RCC 7860 (cell line): Measurements from ENCODE around the gene DNAH10.

ENCODE experiments used
- DNase-seq: peaks from one replicate; pipeline ENCODE4 v3.0.0-alpha.2; 2015; ENCODE audit warnings: low spot score
- FAIRE-seq: peaks from 2 replicates; lab custom pipeline; 2012; peaks lifted over from hg19 to GRCh38; lab: Jason Lieb, UNC

The DNAH10 gene

GRCh38 chr12:123840765-123841425, 78.8 kb downstream of the DNAH10 start:
- no peak for DNase-seq
- FAIRE-seq, result no peak

GRCh38 chr12:123843912-123844748, 82.0 kb downstream of the DNAH10 start:
- FAIRE-seq, result no peak
- no peak for DNase-seq

GRCh38 chr12:123845881-123846280, 83.8 kb downstream of the DNAH10 start:
- no peak for FAIRE-seq
- DNase-seq, result no peak

- DNase-seq (no peak), FAIRE-seq (no peak)
These were observed 84.2 kb downstream of the DNAH10 start for GRCh38 chr12:123846340-123846739.

- no peak for FAIRE-seq
- no peak for DNase-seq
These were observed 84.9 kb downstream of the DNAH10 start for GRCh38 chr12:123847019-123847418.

- DNase-seq (no peak), FAIRE-seq (no peak)
These were observed 85.8 kb downstream of the DNAH10 start for GRCh38 chr12:123847876-123848275.

GRCh38 chr12:123849517-123849916, 87.4 kb downstream of the DNAH10 start:
- DNase-seq (no peak), FAIRE-seq (no peak)

- FAIRE-seq, result no peak
- DNase-seq, result no peak
These were observed 88.4 kb downstream of the DNAH10 start for GRCh38 chr12:123850246-123851134.

- FAIRE-seq (no peak), DNase-seq (no peak)
These were observed 91.4 kb downstream of the DNAH10 start for GRCh38 chr12:123853396-123854070.

- no peak for FAIRE-seq
These were observed 92.1 kb downstream of the DNAH10 start for GRCh38 chr12:123854232-123854631.

GRCh38 chr12:123854918-123855317, 92.8 kb downstream of the DNAH10 start:
- no peak for FAIRE-seq
- no peak for DNase-seq

More at GRCh38 chr12:123854232-123854631, 92.1 kb downstream of the DNAH10 start:
- no peak for DNase-seq

GRCh38 chr12:123856681-123857080, 94.6 kb downstream of the DNAH10 start:
- DNase-seq (no peak), FAIRE-seq (peak; percentile 96)

- FAIRE-seq, result no peak
- DNase-seq, result no peak
These were observed 96.1 kb downstream of the DNAH10 start for GRCh38 chr12:123858176-123858575.

GRCh38 chr12:123859035-123859434, 96.9 kb downstream of the DNAH10 start:
- DNase-seq (no peak), FAIRE-seq (no peak)

GRCh38 chr12:123860377-123860776, 98.3 kb downstream of the DNAH10 start:
- no peak for DNase-seq
- FAIRE-seq, result no peak

- no peak for FAIRE-seq
- no peak for DNase-seq
These were observed 99.3 kb downstream of the DNAH10 start for GRCh38 chr12:123861392-123861791.

GRCh38 chr12:123867141-123867540, 105.0 kb downstream of the DNAH10 start:
- DNase-seq, result no peak
- no peak for FAIRE-seq

- FAIRE-seq (no peak), DNase-seq (no peak)
These were observed 106.7 kb downstream of the DNAH10 start for GRCh38 chr12:123868791-123869190.

- no peak for DNase-seq
- no peak for FAIRE-seq
These were observed 111.7 kb downstream of the DNAH10 start for GRCh38 chr12:123873793-123874192.

GRCh38 chr12:123877968-123878367, 115.9 kb downstream of the DNAH10 start:
- no peak for DNase-seq
- FAIRE-seq, result no peak

GRCh38 chr12:123879101-123879500, 117.0 kb downstream of the DNAH10 start:
- FAIRE-seq, result no peak
- no peak for DNase-seq
